Neuronal stem cell (in vitro differentiated cells): ENCODE measurements around the gene KIF1C.

Experiments used
- DNase-seq: peaks from one replicate; pipeline ENCODE4 v3.0.0-alpha.2; 2013; ENCODE audit warnings: low spot score
- H2AFZ ChIP-seq: one replicate; pipeline ENCODE4 v1.6.1; 2013; ENCODE audit warnings: mild to moderate bottlenecking, low read length, inconsistent platforms
- H2AK5ac ChIP-seq: 2 replicates; pipeline ENCODE4 v1.6.1; 2013; ENCODE audit warnings: low read depth, mild to moderate bottlenecking, inconsistent platforms, low read length, moderate library complexity, mixed read lengths
- H2BK120ac ChIP-seq: 2 replicates; pipeline ENCODE4 v1.6.1; 2013; ENCODE audit warnings: low read depth, mild to moderate bottlenecking, inconsistent platforms, low read length, moderate library complexity, mixed read lengths
- H2BK12ac ChIP-seq: one replicate; pipeline ENCODE4 v1.6.1; 2013; ENCODE audit warnings: low read length, inconsistent platforms
- H2BK15ac ChIP-seq: 2 replicates; pipeline ENCODE4 v1.6.1; 2013; ENCODE audit warnings: mild to moderate bottlenecking, low read length, inconsistent platforms, mixed read lengths
- H2BK5ac ChIP-seq: one replicate; pipeline ENCODE4 v1.6.1; 2013; ENCODE audit warnings: inconsistent platforms, mild to moderate bottlenecking, low read length, moderate library complexity
- H3K14ac ChIP-seq: one replicate; pipeline ENCODE4 v1.6.1; 2013; ENCODE audit warnings: low read length, inconsistent platforms
- H3K18ac ChIP-seq: 2 replicates; pipeline ENCODE4 v1.6.1; 2013; ENCODE audit warnings: low read length, inconsistent platforms
- H3K23ac ChIP-seq: 2 replicates; pipeline ENCODE4 v1.6.1; 2013; ENCODE audit warnings: low read depth, mild to moderate bottlenecking, mixed read lengths, low read length, inconsistent platforms; ENCODE audit not compliant: poor library complexity
- H3K27ac ChIP-seq: replicated peaks from 3 replicates; pipeline ENCODE4 v1.5.1; 2013; ENCODE audit warnings: low read length, inconsistent platforms
- H3K27me3 ChIP-seq, 3 experiments: 2 replicates each; pipeline ENCODE4 v1.6.1; 2013; ENCODE audit warnings: low read length in 3 of 3, mild to moderate bottlenecking in 2 of 3, inconsistent platforms in 1 of 3, low read depth in 1 of 3, mixed read lengths in 1 of 3, moderate library complexity in 1 of 3; ENCODE audit not compliant: control insufficient read depth in 3 of 3, insufficient read depth in 3 of 3
- H3K36me3 ChIP-seq, 2 donors: replicated peaks in 1 of 2; 2 replicates each; pipeline ENCODE4 v1.6.1; 2013; ENCODE audit warnings: low read length in 2 of 2; ENCODE audit not compliant: control insufficient read depth in 2 of 2, insufficient read depth in 2 of 2
- H3K4ac ChIP-seq: 2 replicates; pipeline ENCODE4 v1.6.1; 2013; ENCODE audit warnings: inconsistent platforms, mild to moderate bottlenecking, low read length, moderate library complexity
- H3K4me1 ChIP-seq, 2 donors: 1 replicate in 1 of 2; 2 replicates in 1 of 2; pipeline ENCODE4 v1.6.1; 2013; ENCODE audit warnings: low read length in 2 of 2, low read depth in 1 of 2; ENCODE audit not compliant: control insufficient read depth in 2 of 2, insufficient read depth in 1 of 2
- H3K4me2 ChIP-seq: one replicate; pipeline ENCODE4 v1.6.1; 2013; ENCODE audit warnings: mild to moderate bottlenecking, low read length, inconsistent platforms; ENCODE audit not compliant: insufficient read depth, poor library complexity, severe bottlenecking
- H3K4me3 ChIP-seq, 2 donors: 2 replicates each; pipeline ENCODE4 v1.5.1; 2013; ENCODE audit warnings: low read length in 2 of 2, mild to moderate bottlenecking in 2 of 2, inconsistent platforms in 1 of 2, moderate library complexity in 1 of 2
- H3K79me1 ChIP-seq: one replicate; pipeline ENCODE4 v1.6.1; 2013; ENCODE audit warnings: low read depth, mild to moderate bottlenecking, inconsistent platforms, low read length, moderate library complexity
- H3K9ac ChIP-seq: one replicate; pipeline ENCODE4 v1.6.1; 2013; ENCODE audit warnings: mild to moderate bottlenecking, low read depth, low read length, inconsistent platforms; ENCODE audit not compliant: poor library complexity
- H3K9me3 ChIP-seq, 2 donors: replicated peaks in 1 of 2; 2 replicates each; pipeline versions ENCODE3 to v1.6.1; 2013; ENCODE audit warnings: low read length in 2 of 2, mild to moderate bottlenecking in 2 of 2, inconsistent platforms in 1 of 2, low read depth in 1 of 2, mixed read lengths in 1 of 2, moderate library complexity in 1 of 2; ENCODE audit not compliant: control insufficient read depth in 2 of 2, insufficient read depth in 1 of 2
- H4K8ac ChIP-seq: one replicate; pipeline ENCODE4 v1.6.1; 2013; ENCODE audit warnings: low read depth, mild to moderate bottlenecking, inconsistent platforms, low read length, moderate library complexity
- H4K91ac ChIP-seq: one replicate; pipeline ENCODE4 v1.6.1; 2013; ENCODE audit warnings: low read length, low read depth, mild to moderate bottlenecking, inconsistent platforms; ENCODE audit not compliant: poor library complexity
- WGBS, 2 donors: extraction: QIAGEN DNeasy Blood & Tissue Kit; methylation state at CpG; one replicate each; pipeline ENCODE4 v1.1.7; 2013; ENCODE audit warnings: missing lambda C conversion rate in 2 of 2, mixed read lengths in 1 of 2; ENCODE audit not compliant: insufficient read length in 2 of 2, insufficient replicate concordance in 1 of 2; ENCODE audit errors: extremely low coverage in 2 of 2; 5-methylcytosine and 5-hydroxymethylcytosine counted together

The KIF1C gene

DNA sequence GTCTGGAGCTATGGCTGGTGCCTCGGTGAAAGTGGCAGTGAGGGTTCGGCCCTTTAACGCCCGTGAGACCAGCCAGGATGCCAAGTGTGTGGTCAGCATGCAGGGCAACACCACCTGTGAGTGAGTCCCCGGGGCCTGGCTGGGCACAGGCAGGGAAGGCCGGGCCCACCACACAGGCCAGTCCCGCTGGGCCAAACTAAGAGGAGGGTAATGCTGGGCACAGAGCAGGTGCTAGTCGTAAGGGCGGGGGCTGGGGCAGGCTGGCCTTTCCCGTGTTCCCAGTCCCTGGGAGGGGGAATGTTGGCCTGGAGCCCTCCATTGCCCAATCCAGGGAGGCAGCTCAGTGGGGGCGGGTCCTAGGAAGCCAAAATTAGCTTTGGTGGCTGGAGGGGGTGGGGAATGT is 2.5 kb downstream of the KIF1C start:
- Histone ChIP-seq H3K4ac (no peak overlapping the region), H3K23ac (peak overlapping the region; percentile 70), H2BK15ac (peak overlapping the region; percentile 24), H3K27me3 (peaks cover 0 to 13% (median 4%) of the 10 kb centered on the region in 3 experiments), H2AFZ (no peak overlapping the region), H2BK120ac (no peak overlapping the region), H3K18ac (no peak overlapping the region), H3K79me1 (peaks cover 9% of the 10 kb centered on the region), H4K91ac (no peak overlapping the region), H2BK5ac (no peak overlapping the region), H3K4me1 (peaks cover 6 to 18% of the 10 kb centered on the region in 2 donors), H3K27ac (no peak overlapping the region), H2BK12ac (no peak overlapping the region), H3K4me3 (no peak overlapping the region), H3K14ac (peak overlapping the region; percentile 6), H4K8ac (no peak overlapping the region), H3K9ac (peak overlapping the region; percentile 40), H3K4me2 (no peak overlapping the region), H2AK5ac (peak overlapping the region; percentile 46), H3K9me3 (no peaks in the 10 kb centered on the region), H3K36me3 (peaks cover 33 to 50% of the 10 kb centered on the region in 2 donors)
- DNase-seq: no peak
- WGBS, 2 donors: no CpG with 5 or more reads among the region's 11 CpGs

DNA sequence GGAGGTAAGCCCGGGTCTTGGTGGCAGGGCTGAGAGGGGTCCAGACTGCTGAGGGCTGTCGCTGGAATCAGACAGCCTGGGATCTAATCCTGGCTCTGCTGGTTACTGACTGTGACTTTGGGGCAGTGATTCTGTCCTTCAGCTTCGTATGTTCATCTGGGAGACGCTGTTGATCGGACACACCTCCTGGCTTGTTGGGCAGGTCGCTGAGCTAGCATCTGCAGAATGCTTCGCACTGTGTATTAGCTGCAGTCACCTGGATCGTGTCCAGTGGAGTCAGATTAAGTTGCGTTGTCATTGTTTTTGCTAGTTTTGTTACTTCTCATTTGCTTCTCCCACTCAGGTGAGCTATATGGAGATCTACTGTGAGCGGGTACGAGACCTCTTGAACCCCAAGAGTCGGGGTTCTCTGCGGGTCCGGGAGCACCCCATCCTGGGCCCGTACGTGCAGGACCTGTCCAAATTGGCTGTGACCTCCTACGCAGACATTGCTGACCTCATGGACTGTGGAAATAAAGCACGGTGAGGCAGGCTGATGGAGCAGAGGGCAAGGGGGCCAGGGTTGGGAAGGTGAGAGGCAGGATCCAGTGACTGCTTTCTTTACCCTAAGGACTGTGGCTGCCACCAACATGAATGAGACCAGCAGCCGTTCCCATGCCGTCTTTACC is 4.5 kb downstream of the KIF1C start:
- no peak overlapping the region for H3K18ac ChIP-seq
- no peak overlapping the region for H4K8ac ChIP-seq
- H3K23ac ChIP-seq: no peak overlapping the region
- no peaks in the 10 kb centered on the region for H3K9me3 ChIP-seq
- no peak overlapping the region for H3K4ac ChIP-seq
- H3K27me3 ChIP-seq: no peaks in the 10 kb centered on the region
- H2BK5ac ChIP-seq: no peak overlapping the region
- no peak overlapping the region for H3K27ac ChIP-seq
- H3K36me3 ChIP-seq: peaks cover 42 to 69% of the 10 kb centered on the region in 2 donors
- DNase-seq: no peak
- no CpG with 5 or more reads among the region's 20 CpGs for WGBS, 2 donors
- no peak overlapping the region for H3K4me3 ChIP-seq
- H2AFZ ChIP-seq: no peak overlapping the region
- no peak overlapping the region for H2BK120ac ChIP-seq
- H4K91ac ChIP-seq: no peak overlapping the region
- H3K14ac ChIP-seq: no peak overlapping the region
- H3K9ac ChIP-seq: peak overlapping the region; percentile 2
- H3K4me1 ChIP-seq: peaks cover 4 to 14% of the 10 kb centered on the region in 2 donors
- no peak overlapping the region for H2BK15ac ChIP-seq
- H2BK12ac ChIP-seq: no peak overlapping the region
- no peak overlapping the region for H2AK5ac ChIP-seq
- peaks cover 9% of the 10 kb centered on the region for H3K79me1 ChIP-seq
- no peak overlapping the region for H3K4me2 ChIP-seq

GRCh38 chr17:5003214-5003867 is 5.6 kb downstream of the KIF1C start:
- WGBS, 2 donors: no CpG with 5 or more reads among the region's 18 CpGs
- Histone ChIP-seq H2AFZ (no peak overlapping the region), H3K23ac (no peak overlapping the region), H3K4me3 (no peak overlapping the region), H2BK120ac (no peak overlapping the region), H2AK5ac (no peak overlapping the region), H2BK5ac (no peak overlapping the region), H3K14ac (no peak overlapping the region), H4K8ac (no peak overlapping the region), H2BK12ac (no peak overlapping the region), H3K27ac (no peak overlapping the region), H3K9ac (peak overlapping the region; percentile 34), H3K18ac (no peak overlapping the region), H3K4me2 (no peak overlapping the region), H3K4me1 (peaks cover 4 to 14% of the 10 kb centered on the region in 2 donors), H4K91ac (no peak overlapping the region), H3K9me3 (no peaks in the 10 kb centered on the region), H3K79me1 (peaks cover 11% of the 10 kb centered on the region), H3K27me3 (no peaks in the 10 kb centered on the region), H2BK15ac (no peak overlapping the region), H3K36me3 (peaks cover 52 to 80% of the 10 kb centered on the region in 2 donors), H3K4ac (no peak overlapping the region)
- no peak for DNase-seq

DNA sequence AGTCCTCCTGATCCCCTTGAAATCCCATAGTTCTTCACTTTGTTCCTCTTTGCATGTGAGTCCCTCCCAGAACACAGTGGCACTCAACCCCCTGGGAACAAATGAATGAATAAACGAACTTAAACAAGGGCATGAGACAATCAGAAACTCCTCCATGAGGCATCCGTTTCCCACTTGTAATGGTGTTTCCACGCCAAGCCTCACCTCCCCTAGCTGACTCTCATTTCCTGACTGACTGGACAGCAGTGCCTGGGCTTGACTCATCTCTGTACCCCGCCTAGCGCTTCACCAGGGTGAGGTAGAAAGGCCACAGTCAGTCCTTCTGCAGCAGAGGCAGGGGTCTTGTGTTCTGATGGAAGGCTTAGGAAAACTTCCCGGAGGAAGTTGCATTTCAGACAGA is 14.2 kb downstream of the KIF1C start:
- Histone ChIP-seq H2BK15ac (no peak overlapping the region), H3K14ac (no peak overlapping the region), H3K23ac (no peak overlapping the region), H3K79me1 (peaks cover 7% of the 10 kb centered on the region), H2AFZ (no peak overlapping the region), H3K18ac (no peak overlapping the region), H2BK12ac (no peak overlapping the region), H3K4me2 (no peak overlapping the region), H3K4ac (no peak overlapping the region), H4K91ac (no peak overlapping the region), H3K9me3 (no peaks in the 10 kb centered on the region), H3K27ac (no peak overlapping the region), H3K4me1 (no peaks in the 10 kb centered on the region), H3K36me3 (peaks cover 40 to 86% of the 10 kb centered on the region in 2 donors), H3K4me3 (no peak overlapping the region), H3K9ac (peak overlapping the region; percentile 39), H4K8ac (no peak overlapping the region), H2AK5ac (no peak overlapping the region), H2BK5ac (no peak overlapping the region), H3K27me3 (no peaks in the 10 kb centered on the region), H2BK120ac (no peak overlapping the region)
- WGBS, 2 donors: no CpG with 5 or more reads among the region's 6 CpGs
- DNase-seq: no peak
